H1 (cell line): Measurements from ENCODE around the gene PSKH1. TPM values are rescaled to one million over a fixed set of nuclear protein-coding genes. Genes with fewer than 3 reads are reported as not detected.
A peak's percentile ranks its signal among the peaks of the same experiment; 100 is the strongest.

Source experiments
- CTCF ChIA-PET: fragments of 300-600 bp; sonication (Branson Sonifier 250); formaldehyde crosslinking; loops from one replicate; lab custom pipeline; 2021; ENCODE audit not compliant: partially characterized antibody; lab: Charles Lee
- POLR2A ChIA-PET: fragments of 300-600 bp; sonication (Branson Sonifier 250); formaldehyde crosslinking; loops from one replicate; lab custom pipeline; 2021; ENCODE audit warnings: inconsistent platforms; ENCODE audit not compliant: partially characterized antibody; lab: Charles Lee
- DNase-seq, 2 experiments: peaks; one replicate each; pipeline versions ENCODE4 v3.0.0 to v3.0.0-alpha.2; 2010 to 2022; ENCODE audit warnings: low spot score in 2 of 2, low read depth in 1 of 2, mixed read lengths in 1 of 2
- FAIRE-seq: peaks from 2 replicates; lab custom pipeline; 2011; peaks lifted over from hg19 to GRCh38; lab: Jason Lieb, UNC
- H2AFZ ChIP-seq: 2 replicates; pipeline ENCODE4 v1.8.1; 2012; ENCODE audit warnings: low read length, inconsistent platforms
- H2AK5ac ChIP-seq: 2 replicates; pipeline ENCODE4 v1.6.1; 2013; ENCODE audit warnings: low read depth, low read length
- H2BK120ac ChIP-seq: replicated peaks from 2 replicates; pipeline ENCODE3; 2013; ENCODE audit warnings: low read depth, low read length, inconsistent platforms
- H2BK12ac ChIP-seq: 2 replicates; pipeline ENCODE4 v1.6.1; 2013; ENCODE audit warnings: low read depth, low read length
- H2BK15ac ChIP-seq: 2 replicates; pipeline ENCODE4 v1.6.1; 2013; ENCODE audit warnings: low read length
- H2BK20ac ChIP-seq: 2 replicates; pipeline ENCODE4 v1.6.1; 2013; ENCODE audit warnings: low read length
- H2BK5ac ChIP-seq: 2 replicates; pipeline ENCODE4 v1.6.1; 2013; ENCODE audit warnings: low read depth, low read length
- H3K14ac ChIP-seq: 2 replicates; pipeline ENCODE4 v1.6.1; 2013; ENCODE audit warnings: inconsistent platforms; ENCODE audit not compliant: insufficient read length
- H3K18ac ChIP-seq: 2 replicates; pipeline ENCODE4 v1.6.1; 2013; ENCODE audit warnings: low read length; ENCODE audit errors: extremely low read depth
- H3K23ac ChIP-seq: 2 replicates; pipeline ENCODE4 v1.6.1; 2013; ENCODE audit warnings: inconsistent platforms; ENCODE audit not compliant: insufficient read length
- H3K23me2 ChIP-seq: 2 replicates; pipeline ENCODE4 v1.6.1; 2013; ENCODE audit warnings: low read depth, low read length
- H3K27ac ChIP-seq: 2 replicates; pipeline ENCODE4 v1.6.1; 2011; ENCODE audit warnings: low read depth, low read length, inconsistent platforms
- H3K27me3 ChIP-seq, 4 experiments: replicated peaks in 1 of 4; 1 replicate in 1 of 4; 2 replicates in 3 of 4; pipeline versions ENCODE4 v1.6.1 to v1.8.1; 2011 to 2013; ENCODE audit warnings: low read length in 3 of 4, mild to moderate bottlenecking in 3 of 4, inconsistent platforms in 2 of 4, mixed read lengths in 2 of 4, moderate library complexity in 1 of 4; ENCODE audit not compliant: control insufficient read depth in 3 of 4, insufficient read depth in 3 of 4; ENCODE audit errors: extremely low read depth in 1 of 4
- H3K36me3 ChIP-seq, 4 experiments: 2 replicates each; pipeline versions ENCODE4 v1.6.1 to v1.8.1; 2011 to 2013; ENCODE audit warnings: mild to moderate bottlenecking in 4 of 4, low read length in 3 of 4, moderate library complexity in 2 of 4, control low read depth in 1 of 4, inconsistent platforms in 1 of 4; ENCODE audit not compliant: insufficient read depth in 4 of 4, control insufficient read depth in 2 of 4
- H3K4ac ChIP-seq: replicated peaks from 2 replicates; pipeline ENCODE3; 2013; ENCODE audit warnings: low read length, low read depth, mixed read lengths, inconsistent platforms; ENCODE audit not compliant: insufficient read length
- H3K4me1 ChIP-seq, 4 experiments: replicated peaks in 1 of 4; 1 replicate in 1 of 4; 2 replicates in 3 of 4; pipeline versions ENCODE4 v1.6.1 to v1.8.1; 2011 to 2013; ENCODE audit warnings: low read length in 3 of 4, inconsistent platforms in 2 of 4, mixed read lengths in 1 of 4; ENCODE audit not compliant: insufficient read depth in 4 of 4, control insufficient read depth in 3 of 4
- H3K4me2 ChIP-seq, 2 experiments: 2 replicates each; pipeline versions ENCODE4 v1.6.1 to v1.8.1; 2011 to 2013; ENCODE audit warnings: low read depth in 2 of 2, low read length in 2 of 2, control low read depth in 1 of 2, inconsistent platforms in 1 of 2, mild to moderate bottlenecking in 1 of 2; ENCODE audit not compliant: insufficient read depth in 1 of 2
- H3K4me3 ChIP-seq, 4 experiments: fragments of 200-600, 300-600 bp in 1 of 4; sonication (generic), shearing (Covaris generic), sonication (Bioruptor Twin) in 1 of 4; 2 replicates each; pipeline versions ENCODE4 v1.5.1 to v1.8.1; 2011 to 2016; ENCODE audit warnings: low read length in 4 of 4, low read depth in 3 of 4, control low read depth in 2 of 4, inconsistent platforms in 2 of 4, mild to moderate bottlenecking in 2 of 4, mixed read lengths in 1 of 4, moderate library complexity in 1 of 4; ENCODE audit not compliant: insufficient read depth in 2 of 4; ENCODE audit errors: extremely low read depth in 1 of 4
- H3K56ac ChIP-seq: replicated peaks from 2 replicates; pipeline ENCODE3; 2013; ENCODE audit warnings: low read depth, mild to moderate bottlenecking, mixed read lengths, low read length, inconsistent platforms; ENCODE audit not compliant: insufficient read length
- H3K79me1 ChIP-seq: 2 replicates; pipeline ENCODE4 v1.6.1; 2013; ENCODE audit warnings: low read depth, low read length, control low read depth
- H3K79me2 ChIP-seq, 2 experiments: 2 replicates each; pipeline versions ENCODE4 v1.6.1 to v1.8.1; 2012 to 2013; ENCODE audit warnings: low read length in 2 of 2, mild to moderate bottlenecking in 2 of 2, inconsistent platforms in 1 of 2; ENCODE audit not compliant: insufficient read depth in 2 of 2, control insufficient read depth in 1 of 2
- H3K9ac ChIP-seq, 4 experiments: replicated peaks in 1 of 4; 1 replicate in 1 of 4; 2 replicates in 3 of 4; pipeline versions ENCODE4 v1.6.1 to v1.8.1; 2011 to 2013; ENCODE audit warnings: low read depth in 3 of 4, low read length in 3 of 4, control low read depth in 2 of 4, mild to moderate bottlenecking in 2 of 4, moderate library complexity in 2 of 4, inconsistent platforms in 1 of 4; ENCODE audit errors: extremely low read depth in 1 of 4
- H3K9me3 ChIP-seq, 2 experiments: 2 replicates each; pipeline versions ENCODE4 v1.6.1 to v1.8.1; 2012 to 2013; ENCODE audit warnings: mild to moderate bottlenecking in 2 of 2, moderate library complexity in 2 of 2, control low read depth in 1 of 2, inconsistent platforms in 1 of 2, low read depth in 1 of 2, low read length in 1 of 2, mixed read lengths in 1 of 2; ENCODE audit not compliant: insufficient read depth in 2 of 2
- H4K20me1 ChIP-seq, 2 experiments: replicated peaks in 1 of 2; 2 replicates each; pipeline versions ENCODE3 to v1.8.1; 2011 to 2013; ENCODE audit warnings: inconsistent platforms in 2 of 2, low read length in 2 of 2, mild to moderate bottlenecking in 1 of 2; ENCODE audit not compliant: insufficient read depth in 2 of 2, control insufficient read depth in 1 of 2
- H4K5ac ChIP-seq: 2 replicates; pipeline ENCODE4 v1.6.1; 2013; ENCODE audit warnings: low read length, low read depth, mixed read lengths, inconsistent platforms; ENCODE audit not compliant: insufficient read length
- H4K8ac ChIP-seq: 2 replicates; pipeline ENCODE4 v1.8.0; 2013; ENCODE audit warnings: mild to moderate bottlenecking, moderate library complexity, low read length, inconsistent platforms; ENCODE audit not compliant: insufficient read depth; ENCODE audit errors: extremely low read depth
- H4K91ac ChIP-seq: replicated peaks from 2 replicates; pipeline ENCODE3; 2013; ENCODE audit warnings: low read length, mixed read lengths, inconsistent platforms; ENCODE audit not compliant: insufficient read length
- ASH2L ChIP-seq: fragments of 200-600, 300-600 bp; sonication (generic); IDR thresholded peaks from one replicate; pipeline ENCODE4 v1.7.1; 2017; ENCODE audit warnings: low read length
- BRCA1 ChIP-seq: IDR thresholded peaks from 2 replicates; pipeline ENCODE4 v1.6.1; 2012; ENCODE audit warnings: low read depth, low read length, improper control_type of control experiment
- CTCF ChIP-seq, 3 experiments: IDR thresholded peaks; 1 replicate in 2 of 3; 2 replicates in 1 of 3; pipeline versions ENCODE4 v1.5.1 to v1.6.1; 2011; ENCODE audit warnings: low read length in 3 of 3, mild to moderate bottlenecking in 3 of 3, inconsistent platforms in 2 of 3, low read depth in 1 of 3, moderate library complexity in 1 of 3; ENCODE audit not compliant: insufficient read depth in 1 of 3; ENCODE audit errors: control extremely low read depth in 1 of 3
- JUN ChIP-seq: IDR thresholded peaks from 2 replicates; pipeline ENCODE4 v1.6.1; 2011; ENCODE audit warnings: low read depth, mild to moderate bottlenecking, improper control_type of control experiment, low read length
- KDM1A ChIP-seq: fragments of 200-600, 300-600 bp; sonication (generic); IDR thresholded peaks from 2 replicates; pipeline ENCODE4 v1.7.1; 2016; ENCODE audit warnings: mild to moderate bottlenecking, low read length, borderline replicate concordance
- SIRT6 ChIP-seq: IDR thresholded peaks from one replicate; pipeline ENCODE4 v1.7.1; 2012; ENCODE audit warnings: low read length, inconsistent platforms
- SP2 ChIP-seq: IDR thresholded peaks from 2 replicates; pipeline ENCODE4 v1.6.1; 2012; ENCODE audit warnings: mild to moderate bottlenecking, low read length, inconsistent platforms
- SP4 ChIP-seq: IDR thresholded peaks from 2 replicates; pipeline ENCODE4 v1.6.1; 2012; ENCODE audit warnings: low read length, inconsistent platforms
- TAF1 ChIP-seq: IDR thresholded peaks from 2 replicates; pipeline ENCODE4 v1.6.1; 2011; ENCODE audit warnings: mild to moderate bottlenecking, low read depth, low read length
- TAF7 ChIP-seq: optimal IDR thresholded peaks from 2 replicates; pipeline ENCODE3; 2011; ENCODE audit warnings: low read depth, mild to moderate bottlenecking, inconsistent platforms, low read length, moderate library complexity, borderline replicate concordance
- TEAD4 ChIP-seq: IDR thresholded peaks from 2 replicates; pipeline ENCODE4 v1.6.1; 2012; ENCODE audit warnings: low read depth, low read length, inconsistent platforms, mixed read lengths
- WGBS, 2 experiments: shearing (Covaris generic) in 1 of 2; methylation state at CpG; one replicate each; pipeline versions ENCODE4 v1.1.6 to v1.1.7; 2013 to 2015; ENCODE audit warnings: low lambda C conversion rate in 2 of 2, mixed read lengths in 2 of 2, inconsistent platforms in 1 of 2, low coverage in 1 of 2, missing lambda C conversion rate in 1 of 2; ENCODE audit not compliant: insufficient replicate concordance in 2 of 2, insufficient coverage in 1 of 2, insufficient read length in 1 of 2; ENCODE audit errors: extremely low coverage in 1 of 2, missing lambda C conversion rate in 1 of 2; 5-methylcytosine and 5-hydroxymethylcytosine counted together
- polyA plus RNA-seq, 7 experiments: library from polyadenylated mRNA; depleted of rRNA in 3 of 7; stranded (reverse) in 5 of 7; unstranded in 2 of 7; fragments of >200 nt in 5 of 7; fragments of 200-250 nt in 2 of 7; gene quantifications; 1 replicate in 5 of 7; 2 replicates in 1 of 7; 4 replicates in 1 of 7; pipeline versions ENCODE4 v1.2.1 to v1.2.3, GENCODE V29; 2011 to 2013; ENCODE audit warnings: missing spikeins in 2 of 7, mixed read lengths in 2 of 7
- total RNA-seq: library from RNA; stranded (reverse); fragmentation: NEBNext Ultra II Directional; extraction: Animal tissue kit (Norgen Biotek cat#: 25700); gene quantifications from 2 replicates; pipeline ENCODE4 v1.2.1, GENCODE V29; 2021

PSKH1 gene
- total and polyA plus RNA-seq, 2 of the 8 experiments (the other 6 are each of a cell fraction or from before 2014, with no cell fraction given), result 24.8 to 51.0 TPM

DNA sequence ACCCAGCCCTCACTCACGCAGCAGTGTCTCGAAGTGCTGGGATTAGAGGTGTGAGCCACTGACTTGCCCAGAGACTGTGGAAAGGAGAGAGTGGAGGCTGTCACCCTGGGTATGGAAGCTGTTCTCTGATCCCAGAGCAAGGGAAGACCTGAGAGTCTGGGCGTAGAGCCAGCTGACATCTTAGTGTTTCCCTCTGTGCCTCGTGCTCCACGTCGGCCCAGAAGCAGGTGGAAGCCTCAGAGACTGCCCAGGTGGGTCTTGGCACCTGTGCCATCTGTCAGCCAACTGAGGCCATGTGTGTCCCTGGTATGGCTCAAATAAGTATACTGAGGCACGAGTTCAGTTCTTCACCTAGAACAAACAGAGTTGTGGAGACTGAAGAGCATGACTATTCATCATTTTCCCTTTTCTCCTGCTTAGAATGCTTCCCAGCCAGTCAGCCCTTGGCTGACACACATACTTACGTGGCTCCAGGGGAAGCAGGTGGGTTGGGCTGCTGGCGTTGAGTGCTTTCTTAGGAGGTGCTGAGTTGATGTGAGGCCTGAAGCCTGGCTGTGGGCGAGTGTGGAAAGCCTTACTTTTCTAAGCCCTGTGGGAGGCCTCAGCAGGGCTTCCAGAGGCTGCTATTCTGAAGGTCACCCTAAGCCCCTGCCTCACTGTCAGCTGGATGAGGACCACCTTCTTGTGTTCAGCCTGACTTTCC, 30.5 kb downstream of the PSKH1 start:
- Histone ChIP-seq H3K79me1 (no peaks in the 10 kb centered on the region), H3K4ac (no peak overlapping the region), H3K56ac (no peak overlapping the region), H3K9me3 (no peaks in the 10 kb centered on the region), H2AK5ac (no peak overlapping the region), H3K79me2 (no peaks in the 10 kb centered on the region), H3K14ac (no peak overlapping the region), H4K20me1 (peaks cover 13 to 21% of the 10 kb centered on the region in 2 experiments), H3K4me3 (no peak overlapping the region), H3K4me2 (no peak overlapping the region), H3K36me3 (no peaks in the 10 kb centered on the region; a peak in 2 of 8 replicates), H3K23me2 (no peaks in the 10 kb centered on the region), H3K4me1 (peaks cover 0 to 8% (median 4%) of the 10 kb centered on the region in 4 experiments; a peak in 5 of 7 replicates), H3K9ac (no peak overlapping the region), H4K5ac (no peak overlapping the region), H3K18ac (no peak overlapping the region), H2BK20ac (no peak overlapping the region), H4K91ac (no peak overlapping the region), H3K27ac (0 out of 2 replicates have a peak overlapping the region, but pooled peaks have one; percentile 21), H3K23ac (no peak overlapping the region), H2BK5ac (no peak overlapping the region), H2BK120ac (no peak overlapping the region), H3K27me3 (no peaks in the 10 kb centered on the region), H2AFZ (no peak overlapping the region), H2BK15ac (0 out of 2 replicates have a peak overlapping the region, but pooled peaks have one; percentile 46), H4K8ac (no peak overlapping the region), H2BK12ac (no peak overlapping the region)
- CTCF ChIA-PET, result interaction anchor here (0.7 to 27.1 kb wide), 8 partner anchors 10 to 439 kb away, joined by 3 to 623 read pairs (median 7); partner anchors contain the start of genes CTRL, EDC4, NRN1L and PSKH1
- WGBS, 2 experiments, result 93% methylated on average over 10 of the region's 10 CpGs; no CpG with 5 or more reads in 1 of the 2 experiments
- FAIRE-seq (no peak), DNase-seq (no peak)
- POLR2A ChIA-PET, result interaction anchor here (1.0 to 4.6 kb wide), 5 partner anchors 9 to 39 kb away, joined by 3 to 26 read pairs (median 4); partner anchors contain the start of genes CTRL, NRN1L and PSMB10
- TF ChIP-seq TAF7 (no peak), SIRT6 (no peak), BRCA1 (no peak), SP4 (no peak), JUN (no peak), KDM1A (no peak), CTCF (IDR thresholded peaks at IDR 0.05; ENCODE audit: control extremely low read depth in 1 of 3, insufficient read depth in 1 of 3, low read depth in 1 of 3, low read length in 3 of 3) (no peak), TAF1 (no peak), SP2 (no peak), ASH2L (no peak), TEAD4 (no peak)
